MM.1S (cell line): ENCODE measurements around the gene LRRC18.

Experiments
- CTCF ChIP-seq: fragments of 300-600 bp; sonication (generic); IDR thresholded peaks from 2 replicates; pipeline ENCODE4 v1.5.1; 2016; ENCODE audit warnings: antibody characterized with exemption, low read length, mixed read lengths
- EZH2 ChIP-seq: fragments of 300-600 bp; sonication (generic); optimal IDR thresholded peaks from 2 replicates; pipeline ENCODE3; 2017; ENCODE audit warnings: low read depth, mild to moderate bottlenecking, antibody characterized with exemption, low read length, mixed read lengths
- EZH2phosphoT487 ChIP-seq: fragments of 300-600 bp; sonication (generic); IDR thresholded peaks from 2 replicates; pipeline ENCODE4 v1.6.1; 2018; ENCODE audit warnings: antibody characterized with exemption, low read length

DNA sequence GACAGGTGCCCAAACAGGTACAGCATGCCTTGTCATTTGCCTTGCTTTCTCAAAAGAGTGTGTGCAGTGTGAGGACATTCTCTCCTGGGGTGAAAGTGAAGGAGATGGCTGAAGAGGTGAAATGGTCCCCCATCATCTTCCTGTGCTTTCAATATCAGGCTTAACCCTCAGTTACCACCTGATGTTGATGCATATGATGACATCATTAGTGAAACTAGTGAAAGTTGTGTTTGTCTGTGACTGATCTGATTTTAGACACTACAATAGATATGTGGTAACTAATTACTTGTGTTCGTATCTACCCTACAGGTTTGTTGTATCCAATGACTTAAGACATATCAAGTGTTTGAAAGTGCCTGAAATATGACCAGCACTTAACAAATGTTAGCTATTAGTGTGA is 24.4 kb upstream of the LRRC18 start:
- no peak for TF ChIP-seq CTCF
- TF ChIP-seq EZH2 = no peak
- TF ChIP-seq EZH2phosphoT487 = no peak
